ENCODE measurements around the gene C2CD2L.

Gene C2CD2L

GRCh38 chr11:119087747-119088241, 19.4 kb upstream of the C2CD2L start:
- Mint-ChIP-seq H3K27me3 (no peaks in the 10 kb centered on the region), H3K4me1 (peaks cover 70% of the 10 kb centered on the region), H3K27ac (peak overlapping the region; percentile 64), H3K36me3 (peaks cover 14% of the 10 kb centered on the region), H3K4me3 (no peak overlapping the region), H3K9me3 (no peaks in the 10 kb centered on the region)
- CTCF ChIA-PET: interaction anchor here (0.8 to 1.0 kb wide), 2 partner anchors 12 to 22 kb away, joined by 3 read pairs; no protein-coding TSS in a partner anchor
- no peak for DNase-seq

- no peak for DNase-seq
- Mint-ChIP-seq H3K9me3 (no peaks in the 10 kb centered on the region), H3K27me3 (no peaks in the 10 kb centered on the region), H3K36me3 (peaks cover 20% of the 10 kb centered on the region), H3K27ac (no peak overlapping the region), H3K4me3 (no peak overlapping the region), H3K4me1 (peaks cover 76% of the 10 kb centered on the region)
- CTCF ChIA-PET: interaction anchor here (0.8 kb wide), 1 partner anchor 23 kb away, joined by 3 read pairs; no protein-coding TSS in a partner anchor
These were observed 18.7 kb upstream of the C2CD2L start for GRCh38 chr11:119088406-119088805.

GRCh38 chr11:119089319-119089718, 17.8 kb upstream of the C2CD2L start:
- Mint-ChIP-seq H3K27me3 (no peaks in the 10 kb centered on the region), H3K36me3 (peaks cover 29% of the 10 kb centered on the region), H3K9me3 (no peaks in the 10 kb centered on the region), H3K4me3 (no peak overlapping the region), H3K4me1 (peaks cover 79% of the 10 kb centered on the region), H3K27ac (no peak overlapping the region)
- CTCF ChIA-PET: no interaction called here
- DNase-seq: no peak

- no peak overlapping the region for H3K4me3 Mint-ChIP-seq
These were observed 16.0 kb upstream of the C2CD2L start for GRCh38 chr11:119091178-119091577.

GRCh38 chr11:119091966-119092879, 14.9 kb upstream of the C2CD2L start:
- Mint-ChIP-seq H3K27ac (peak overlapping the region; percentile 69), H3K4me3 (peak overlapping the region; percentile 97), H3K9me3 (no peaks in the 10 kb centered on the region), H3K27me3 (peaks cover 9% of the 10 kb centered on the region), H3K4me1 (peaks cover 77% of the 10 kb centered on the region), H3K36me3 (peaks cover 53% of the 10 kb centered on the region)
- CTCF ChIA-PET: interaction anchor here (0.6 to 0.9 kb wide), 5 partner anchors 10 to 246 kb away, joined by 3 to 5 read pairs (median 3); partner anchors contain the start of genes C2CD2L, DPAGT1 and VPS11
- no peak for DNase-seq

More at GRCh38 chr11:119091178-119091577, 16.0 kb upstream of the C2CD2L start:
- no peak for DNase-seq
- CTCF ChIA-PET: interaction anchor here (0.9 kb wide), 1 partner anchor 11 kb away, joined by 3 read pairs; the partner anchor contains the start of gene DPAGT1
- peaks cover 42% of the 10 kb centered on the region for H3K36me3 Mint-ChIP-seq
- H3K4me1 Mint-ChIP-seq: peaks cover 74% of the 10 kb centered on the region
- no peak overlapping the region for H3K27ac Mint-ChIP-seq
- H3K9me3 Mint-ChIP-seq: no peaks in the 10 kb centered on the region
- H3K27me3 Mint-ChIP-seq: peaks cover 9% of the 10 kb centered on the region

GRCh38 chr11:119092880-119093842, 14.0 kb upstream of the C2CD2L start:
- Mint-ChIP-seq H3K27me3 (peaks cover 9% of the 10 kb centered on the region), H3K4me3 (peak overlapping the region; percentile 97), H3K27ac (peak overlapping the region; percentile 88), H3K4me1 (peaks cover 73% of the 10 kb centered on the region), H3K9me3 (no peaks in the 10 kb centered on the region), H3K36me3 (peaks cover 60% of the 10 kb centered on the region)
- DNase-seq: no peak
- CTCF ChIA-PET: interaction anchor here (0.6 to 1.6 kb wide), 5 partner anchors 9 to 245 kb away, joined by 3 to 6 read pairs (median 3); partner anchors contain the start of genes C2CD2L and VPS11

- H3K27ac Mint-ChIP-seq: peak overlapping the region; percentile 90
- peaks cover 73% of the 10 kb centered on the region for H3K4me1 Mint-ChIP-seq
- CTCF ChIA-PET: interaction anchor here (1.1 to 1.7 kb wide), 3 partner anchors 12 to 227 kb away, joined by 4 to 6 read pairs (median 4); partner anchors contain the start of genes C2CD2L and VPS11
- peaks cover 69% of the 10 kb centered on the region for H3K36me3 Mint-ChIP-seq
- DNase-seq: peak; percentile 56
- no peaks in the 10 kb centered on the region for H3K9me3 Mint-ChIP-seq
- peak overlapping the region; percentile 97 for H3K4me3 Mint-ChIP-seq
- H3K27me3 Mint-ChIP-seq: peaks cover 9% of the 10 kb centered on the region
These were observed 13.0 kb upstream of the C2CD2L start for GRCh38 chr11:119093942-119094815.

GRCh38 chr11:119094816-119095065, 12.4 kb upstream of the C2CD2L start:
- peaks cover 9% of the 10 kb centered on the region for H3K27me3 Mint-ChIP-seq
- H3K9me3 Mint-ChIP-seq: no peaks in the 10 kb centered on the region
- H3K27ac Mint-ChIP-seq: peak overlapping the region; percentile 90
- H3K36me3 Mint-ChIP-seq: peaks cover 70% of the 10 kb centered on the region
- peaks cover 70% of the 10 kb centered on the region for H3K4me1 Mint-ChIP-seq
- H3K4me3 Mint-ChIP-seq: peak overlapping the region; percentile 97
- CTCF ChIA-PET: interaction anchor here (0.6 to 1.7 kb wide), 5 partner anchors 12 to 227 kb away, joined by 3 to 6 read pairs (median 4); partner anchors contain the start of genes C2CD2L and VPS11
- DNase-seq: no peak

GRCh38 chr11:119095066-119095880, 11.9 kb upstream of the C2CD2L start:
- DNase-seq: peak; percentile 99
- H3K4me1 Mint-ChIP-seq: peaks cover 70% of the 10 kb centered on the region
- H3K36me3 Mint-ChIP-seq: peaks cover 73% of the 10 kb centered on the region
- H3K4me3 Mint-ChIP-seq: peak overlapping the region; percentile 97
- no peaks in the 10 kb centered on the region for H3K9me3 Mint-ChIP-seq
- peaks cover 9% of the 10 kb centered on the region for H3K27me3 Mint-ChIP-seq
- H3K27ac Mint-ChIP-seq: peak overlapping the region; percentile 90
- CTCF ChIA-PET: interaction anchor here (0.6 to 1.7 kb wide), 8 partner anchors 11 to 226 kb away, joined by 3 to 6 read pairs (median 4); partner anchors contain the start of genes C2CD2L and VPS11

GRCh38 chr11:119099711-119100110, 7.4 kb upstream of the C2CD2L start:
- CTCF ChIA-PET: interaction anchor here (0.6 to 1.7 kb wide), 5 partner anchors 9 to 61 kb away, joined by 3 to 6 read pairs (median 3); no protein-coding TSS in a partner anchor
- H3K36me3 Mint-ChIP-seq: peaks cover 44% of the 10 kb centered on the region
- H3K4me3 Mint-ChIP-seq: peak overlapping the region; percentile 92
- H3K27ac Mint-ChIP-seq: peak overlapping the region; percentile 64
- DNase-seq: no peak
- H3K9me3 Mint-ChIP-seq: no peaks in the 10 kb centered on the region
- peaks cover 70% of the 10 kb centered on the region for H3K4me1 Mint-ChIP-seq
- peaks cover 9% of the 10 kb centered on the region for H3K27me3 Mint-ChIP-seq

GRCh38 chr11:119100246-119100970, 6.7 kb upstream of the C2CD2L start:
- H3K27me3 Mint-ChIP-seq: peaks cover 2% of the 10 kb centered on the region
- peaks cover 69% of the 10 kb centered on the region for H3K4me1 Mint-ChIP-seq
- H3K9me3 Mint-ChIP-seq: no peaks in the 10 kb centered on the region
- peak overlapping the region; percentile 92 for H3K4me3 Mint-ChIP-seq
- no peak for DNase-seq
- H3K27ac Mint-ChIP-seq: peak overlapping the region; percentile 98
- H3K36me3 Mint-ChIP-seq: peaks cover 37% of the 10 kb centered on the region
- CTCF ChIA-PET: interaction anchor here (1.7 kb wide), 1 partner anchor 38 kb away, joined by 3 read pairs; no protein-coding TSS in a partner anchor
